Measurements from ENCODE around the gene FAM241B.

FAM241B gene

DNA sequence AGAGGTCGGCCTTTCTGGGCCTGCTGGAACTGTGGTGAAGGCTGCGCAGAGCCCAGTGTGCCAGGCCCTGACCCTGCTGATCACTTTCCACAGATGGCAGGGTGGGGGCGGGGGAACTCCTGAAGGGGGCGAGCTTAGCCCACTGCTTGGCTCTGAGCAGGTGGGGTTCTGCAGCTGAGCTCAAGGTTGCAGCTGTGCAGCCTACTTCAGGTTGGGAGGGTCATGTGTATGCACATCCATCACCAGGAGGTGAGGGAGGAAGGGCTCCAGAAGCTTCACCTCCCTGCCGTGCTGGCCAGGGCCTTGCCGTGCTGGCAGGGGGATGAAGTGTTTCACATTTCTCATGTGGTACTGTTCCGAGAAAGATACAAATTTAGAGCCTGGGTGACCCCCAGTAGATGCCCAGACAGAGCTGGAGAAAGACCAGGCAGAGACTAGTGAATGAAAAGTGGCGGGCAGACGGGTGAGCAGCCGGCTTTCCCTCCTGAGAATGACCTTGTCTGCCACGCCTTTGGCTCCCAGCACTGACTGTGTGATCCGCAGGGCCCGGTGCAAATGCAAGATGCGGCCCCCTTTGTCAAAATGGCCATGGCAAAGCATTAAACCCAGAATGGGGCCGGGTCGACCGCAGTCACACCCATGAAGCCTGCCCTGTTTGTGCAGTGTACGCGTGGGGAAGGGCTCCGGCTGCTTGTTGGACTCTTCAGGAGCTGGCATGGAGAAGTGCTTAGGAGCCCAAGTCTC is 25.2 kb downstream of the FAM241B start:
- no peak overlapping the region for H3K9ac ChIP-seq

DNA sequence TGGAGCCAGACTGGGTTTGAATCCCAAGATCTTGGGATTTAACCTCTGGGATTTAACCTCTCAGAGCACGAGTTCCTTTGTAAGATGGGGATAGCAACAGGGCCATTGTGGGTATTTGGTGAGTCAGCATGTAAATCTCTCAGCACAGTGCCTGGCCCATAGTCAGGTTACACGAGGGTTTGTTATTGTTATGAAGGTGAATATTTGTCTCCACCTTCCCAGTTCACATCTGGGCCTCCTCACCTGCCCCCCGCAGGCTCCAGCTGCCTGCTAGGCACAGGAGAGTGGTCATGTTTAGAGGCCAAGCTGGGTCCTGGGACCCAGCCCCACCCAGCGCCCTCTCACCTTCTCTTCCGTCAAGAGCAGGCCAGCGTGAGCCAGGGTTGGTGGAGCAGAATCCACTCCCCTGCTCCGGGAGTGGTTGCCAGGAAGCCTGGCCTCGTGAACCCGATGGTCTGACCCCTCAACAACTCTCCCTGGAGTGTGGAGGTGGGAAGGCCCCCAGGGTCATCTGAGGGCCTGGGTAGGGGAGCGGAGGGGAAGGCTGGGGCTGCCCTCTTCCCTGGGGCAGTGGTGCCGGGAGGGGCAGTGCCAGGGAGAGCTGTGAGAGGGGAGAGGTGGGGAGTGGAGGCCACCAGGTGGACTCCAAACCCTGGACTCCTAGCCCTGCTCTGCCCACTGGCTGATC is 26.0 kb downstream of the FAM241B start:
- Histone ChIP-seq H3K79me2 (no peaks in the 10 kb centered on the region), H3K27ac (no peak overlapping the region), H3K36me3 (ENCODE audit: control insufficient read depth, insufficient read depth, low read length) (no peaks in the 10 kb centered on the region), H3K27me3 (ENCODE audit: control insufficient read depth, insufficient read depth, low read length) (no peaks in the 10 kb centered on the region), H3K9ac (no peak overlapping the region), H3K4me3 (ENCODE audit: low read depth, low read length) (no peak overlapping the region), H2AFZ (no peak overlapping the region), H3K4me1 (no peaks in the 10 kb centered on the region), H3K9me3 (ENCODE audit: control insufficient read depth, low read length) (no peaks in the 10 kb centered on the region), H3K4me2 (ENCODE audit: low read length) (no peak overlapping the region)
- TF ChIP-seq, protein P1, sequence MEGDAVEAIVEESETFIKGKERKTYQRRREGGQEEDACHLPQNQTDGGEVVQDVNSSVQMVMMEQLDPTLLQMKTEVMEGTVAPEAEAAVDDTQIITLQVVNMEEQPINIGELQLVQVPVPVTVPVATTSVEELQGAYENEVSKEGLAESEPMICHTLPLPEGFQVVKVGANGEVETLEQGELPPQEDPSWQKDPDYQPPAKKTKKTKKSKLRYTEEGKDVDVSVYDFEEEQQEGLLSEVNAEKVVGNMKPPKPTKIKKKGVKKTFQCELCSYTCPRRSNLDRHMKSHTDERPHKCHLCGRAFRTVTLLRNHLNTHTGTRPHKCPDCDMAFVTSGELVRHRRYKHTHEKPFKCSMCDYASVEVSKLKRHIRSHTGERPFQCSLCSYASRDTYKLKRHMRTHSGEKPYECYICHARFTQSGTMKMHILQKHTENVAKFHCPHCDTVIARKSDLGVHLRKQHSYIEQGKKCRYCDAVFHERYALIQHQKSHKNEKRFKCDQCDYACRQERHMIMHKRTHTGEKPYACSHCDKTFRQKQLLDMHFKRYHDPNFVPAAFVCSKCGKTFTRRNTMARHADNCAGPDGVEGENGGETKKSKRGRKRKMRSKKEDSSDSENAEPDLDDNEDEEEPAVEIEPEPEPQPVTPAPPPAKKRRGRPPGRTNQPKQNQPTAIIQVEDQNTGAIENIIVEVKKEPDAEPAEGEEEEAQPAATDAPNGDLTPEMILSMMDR (IDR thresholded peaks at IDR 0.05): no peak

More for the DNA sequence above, 25.2 kb downstream of the FAM241B start:
- Histone ChIP-seq H3K9me3 (ENCODE audit: control insufficient read depth, low read length) (no peaks in the 10 kb centered on the region), H3K4me2 (ENCODE audit: low read length) (no peak overlapping the region), H3K4me3 (ENCODE audit: low read depth, low read length) (no peak overlapping the region), H3K27ac (no peak overlapping the region), H3K4me1 (no peaks in the 10 kb centered on the region), H3K36me3 (ENCODE audit: control insufficient read depth, insufficient read depth, low read length) (no peaks in the 10 kb centered on the region), H3K27me3 (ENCODE audit: control insufficient read depth, insufficient read depth, low read length) (no peaks in the 10 kb centered on the region), H3K79me2 (no peaks in the 10 kb centered on the region), H2AFZ (no peak overlapping the region)
- TF ChIP-seq, protein P1 (IDR thresholded peaks at IDR 0.05): no peak

GRCh38 chr10:69656742-69657269 is 26.8 kb downstream of the FAM241B start:
- H3K27ac ChIP-seq: no peak overlapping the region
- no peaks in the 10 kb centered on the region for H3K27me3 ChIP-seq (ENCODE audit: control insufficient read depth, insufficient read depth, low read length)
- no peak overlapping the region for H3K9ac ChIP-seq
- H3K36me3 ChIP-seq (ENCODE audit: control insufficient read depth, insufficient read depth, low read length): no peaks in the 10 kb centered on the region
- no peak overlapping the region for H2AFZ ChIP-seq
- no peaks in the 10 kb centered on the region for H3K9me3 ChIP-seq (ENCODE audit: control insufficient read depth, low read length)
- H3K4me1 ChIP-seq: no peaks in the 10 kb centered on the region
- TF ChIP-seq, protein P1 (IDR thresholded peaks at IDR 0.05): no peak
- H3K4me2 ChIP-seq (ENCODE audit: low read length): no peak overlapping the region
- no peak overlapping the region for H3K4me3 ChIP-seq (ENCODE audit: low read depth, low read length)
- no peaks in the 10 kb centered on the region for H3K79me2 ChIP-seq

- no peak overlapping the region for H3K9ac ChIP-seq
- no peaks in the 10 kb centered on the region for H3K4me1 ChIP-seq
- H2AFZ ChIP-seq: no peak overlapping the region
- no peak overlapping the region for H3K4me3 ChIP-seq (ENCODE audit: low read depth, low read length)
- no peaks in the 10 kb centered on the region for H3K9me3 ChIP-seq (ENCODE audit: control insufficient read depth, low read length)
- TF ChIP-seq, protein P1 (IDR thresholded peaks at IDR 0.05): no peak
- H3K27ac ChIP-seq: no peak overlapping the region
- H3K36me3 ChIP-seq (ENCODE audit: control insufficient read depth, insufficient read depth, low read length): no peaks in the 10 kb centered on the region
- no peak overlapping the region for H3K4me2 ChIP-seq (ENCODE audit: low read length)
- no peaks in the 10 kb centered on the region for H3K79me2 ChIP-seq
- H3K27me3 ChIP-seq (ENCODE audit: control insufficient read depth, insufficient read depth, low read length): no peaks in the 10 kb centered on the region
Measured at GRCh38 chr10:69657430-69657829, 27.4 kb downstream of the FAM241B start.
